DOHH2 (cell line): Measurements from ENCODE around the gene GPR153.

ENCODE experiments used
- EZH2phosphoT487 ChIP-seq: fragments of 200-600 bp; sonication (generic); IDR thresholded peaks from 2 replicates; pipeline ENCODE4 v1.6.1; 2017; ENCODE audit warnings: borderline replicate concordance, mild to moderate bottlenecking, antibody characterized with exemption, low read length, moderate library complexity, mixed read lengths
- TF ChIP-seq, protein P1 (sequence below): fragments of 200-600 bp; sonication (generic); IDR thresholded peaks from one replicate; pipeline ENCODE4 v1.5.1; 2014; ENCODE audit warnings: antibody characterized with exemption, mild to moderate bottlenecking, low read depth, low read length; ENCODE audit not compliant: poor library complexity, severe bottlenecking

DNA sequence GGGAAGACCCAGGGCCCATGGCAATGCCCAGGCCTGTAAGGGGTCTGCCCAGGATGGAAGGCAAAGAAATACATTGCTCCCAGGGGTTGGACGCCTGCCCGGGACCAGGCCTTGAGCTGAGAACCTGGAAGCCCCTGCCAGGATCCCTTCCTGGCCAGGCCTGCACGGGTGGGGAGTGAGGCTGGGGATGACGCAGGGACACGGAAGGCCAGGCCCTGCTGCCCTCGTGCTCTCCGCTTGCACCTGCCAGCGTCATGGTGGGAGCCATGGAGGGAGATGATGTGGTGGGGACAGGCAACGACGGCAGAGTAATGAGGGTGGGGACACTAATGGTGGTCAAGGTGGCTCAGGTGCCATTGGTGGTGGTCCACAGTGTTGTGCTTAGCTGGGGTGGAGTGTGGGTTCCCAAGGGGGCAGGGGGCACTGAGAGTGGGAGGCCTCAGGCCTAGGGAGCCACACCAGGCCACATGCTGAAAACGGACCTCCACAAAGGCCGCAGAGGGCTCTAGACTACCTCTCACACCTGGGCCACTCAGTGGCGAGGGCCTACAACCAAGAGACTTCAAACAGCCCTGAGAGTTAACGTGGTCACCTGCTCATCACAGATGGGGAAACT is 12.6 kb downstream of the GPR153 start:
- TF ChIP-seq, protein P1, sequence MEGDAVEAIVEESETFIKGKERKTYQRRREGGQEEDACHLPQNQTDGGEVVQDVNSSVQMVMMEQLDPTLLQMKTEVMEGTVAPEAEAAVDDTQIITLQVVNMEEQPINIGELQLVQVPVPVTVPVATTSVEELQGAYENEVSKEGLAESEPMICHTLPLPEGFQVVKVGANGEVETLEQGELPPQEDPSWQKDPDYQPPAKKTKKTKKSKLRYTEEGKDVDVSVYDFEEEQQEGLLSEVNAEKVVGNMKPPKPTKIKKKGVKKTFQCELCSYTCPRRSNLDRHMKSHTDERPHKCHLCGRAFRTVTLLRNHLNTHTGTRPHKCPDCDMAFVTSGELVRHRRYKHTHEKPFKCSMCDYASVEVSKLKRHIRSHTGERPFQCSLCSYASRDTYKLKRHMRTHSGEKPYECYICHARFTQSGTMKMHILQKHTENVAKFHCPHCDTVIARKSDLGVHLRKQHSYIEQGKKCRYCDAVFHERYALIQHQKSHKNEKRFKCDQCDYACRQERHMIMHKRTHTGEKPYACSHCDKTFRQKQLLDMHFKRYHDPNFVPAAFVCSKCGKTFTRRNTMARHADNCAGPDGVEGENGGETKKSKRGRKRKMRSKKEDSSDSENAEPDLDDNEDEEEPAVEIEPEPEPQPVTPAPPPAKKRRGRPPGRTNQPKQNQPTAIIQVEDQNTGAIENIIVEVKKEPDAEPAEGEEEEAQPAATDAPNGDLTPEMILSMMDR = no peak
- no peak for TF ChIP-seq EZH2phosphoT487
